GM21423 (cell line): ENCODE measurements around the gene GALNT10.
A peak's percentile ranks its signal among the peaks of the same experiment; 100 is the strongest.

ENCODE experiments used
- ATAC-seq: cut with Tn5 transposase; IDR thresholded peaks from one replicate; pipeline ENCODE4 v1.9.1; 2021; ENCODE audit warnings: mild to moderate bottlenecking, moderate library complexity; ENCODE audit not compliant: unreplicated experiment

GALNT10 gene

DNA sequence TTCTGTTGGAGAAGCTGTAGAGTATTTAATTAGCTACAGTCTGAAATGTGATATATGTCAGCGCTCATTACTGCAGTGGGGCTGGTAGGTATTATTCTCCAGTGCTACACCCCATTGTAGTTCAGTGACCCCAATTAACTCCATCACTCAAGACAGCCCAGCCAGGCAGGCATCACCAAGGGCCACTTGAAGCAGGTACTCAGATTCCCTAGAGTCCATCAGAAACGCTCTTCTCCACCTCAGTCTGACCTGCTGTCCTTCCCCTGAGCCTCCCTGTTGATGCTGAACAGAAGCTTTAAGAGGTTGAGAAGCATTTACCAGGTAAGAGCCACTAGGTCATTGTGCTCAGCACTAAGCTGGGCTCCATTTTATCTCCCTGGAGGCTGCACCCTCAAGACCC lies 71.8 kb downstream of the GALNT10 start:
- ATAC-seq: no peak

DNA sequence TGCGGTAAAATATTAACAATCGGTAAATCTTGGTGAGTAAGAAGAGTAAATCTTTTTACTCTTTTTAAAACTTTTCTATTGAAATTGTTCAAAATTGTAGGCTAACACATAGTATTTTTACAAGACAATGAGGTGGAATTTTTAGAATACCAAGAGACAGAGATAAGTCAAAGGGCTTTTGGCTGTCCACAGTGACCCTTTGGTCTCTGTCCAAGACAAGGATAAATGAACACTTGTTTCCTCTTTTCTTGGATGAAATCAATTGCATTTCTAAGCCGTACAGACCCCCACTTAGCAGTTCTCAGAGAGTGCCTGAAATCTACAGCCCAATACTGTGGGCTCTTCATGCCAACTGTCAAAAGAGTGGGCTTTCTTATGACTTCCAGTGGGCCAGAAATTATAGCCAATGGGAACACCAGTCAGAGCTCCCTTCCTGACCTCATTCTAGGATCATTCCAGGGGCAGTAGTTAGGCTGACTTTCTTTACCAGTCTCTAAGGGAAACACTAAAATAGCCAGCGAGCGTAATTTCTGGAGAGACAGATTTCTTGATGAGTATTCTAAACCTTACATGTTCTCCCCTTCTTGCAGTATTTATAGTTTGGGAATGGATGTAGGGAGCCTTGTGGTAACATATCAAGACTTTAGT lies 74.1 kb downstream of the GALNT10 start:
- ATAC-seq: no peak

- ATAC-seq: no peak
Observed at GRCh38 chr5:154265197-154265773, 74.8 kb downstream of the GALNT10 start.

GRCh38 chr5:154267516-154267915 lies 77.0 kb downstream of the GALNT10 start:
- ATAC-seq: no peak

- ATAC-seq: no peak
Observed at GRCh38 chr5:154268073-154268472, 77.5 kb downstream of the GALNT10 start.

DNA sequence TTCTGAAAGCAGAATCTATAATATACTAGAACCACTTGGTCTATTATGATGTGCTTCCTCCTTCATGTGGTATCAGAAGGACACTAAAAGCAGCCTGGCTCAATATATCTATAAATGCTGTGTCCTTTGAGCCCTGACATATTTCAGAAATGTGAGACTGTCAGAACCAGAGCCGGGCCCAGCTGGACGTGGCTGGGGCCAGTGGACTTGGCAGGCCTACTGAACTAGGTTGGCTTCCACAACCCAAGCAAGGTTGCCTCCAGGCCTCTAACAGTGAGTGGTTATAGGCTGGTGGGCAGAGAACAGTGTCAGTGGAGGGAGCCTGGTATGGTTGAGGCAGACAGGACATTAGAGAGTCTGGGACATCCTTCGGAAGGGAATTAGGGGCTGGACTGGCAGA lies 78.9 kb downstream of the GALNT10 start:
- no peak for ATAC-seq

DNA sequence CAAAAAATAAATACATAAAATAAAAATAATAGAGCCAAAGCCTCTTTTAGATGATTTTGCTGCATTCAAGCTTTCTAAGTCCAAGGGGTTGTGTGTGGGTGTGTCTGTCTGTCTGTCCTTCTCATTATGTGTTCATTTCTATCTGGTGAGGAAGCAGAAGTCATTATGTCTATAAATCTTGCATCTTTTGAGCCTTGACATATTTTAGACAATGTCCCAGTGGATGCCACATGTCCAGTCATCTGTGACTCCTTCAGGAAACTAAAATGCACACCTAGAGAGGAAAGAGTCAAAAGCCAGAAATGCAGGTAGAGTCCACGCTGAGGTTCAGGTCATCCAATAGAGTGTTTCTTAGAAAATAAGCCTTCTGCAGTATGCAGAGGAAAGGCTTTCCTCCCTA lies 80.9 kb downstream of the GALNT10 start:
- no peak for ATAC-seq

DNA sequence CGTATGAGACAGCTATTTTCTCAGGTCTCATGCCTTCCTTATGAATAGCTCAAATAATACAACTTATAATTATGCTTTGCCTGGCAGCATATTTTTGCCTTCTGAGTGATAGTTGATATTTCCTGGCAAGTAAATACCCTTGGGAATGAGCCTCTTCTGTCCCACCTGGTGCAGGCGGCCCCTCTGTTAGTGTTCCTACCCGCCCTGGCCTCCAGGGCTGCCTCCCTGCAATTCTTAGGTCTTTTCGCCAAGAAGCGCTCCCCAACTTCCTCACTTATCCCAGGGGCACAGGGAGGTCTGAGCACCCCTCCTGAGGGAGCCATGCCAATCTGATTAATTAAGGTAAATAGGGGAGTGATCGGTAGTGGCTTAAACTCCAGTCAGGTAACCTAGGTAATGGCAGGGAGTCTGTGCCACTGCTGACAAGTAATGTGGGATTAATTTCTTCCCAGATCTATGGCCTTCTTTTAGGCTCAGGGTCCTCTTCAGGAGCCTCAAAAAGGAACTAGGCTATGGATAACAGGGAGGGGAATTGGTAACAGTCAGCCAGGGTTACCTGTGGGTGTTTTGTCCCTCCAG lies 81.5 kb downstream of the GALNT10 start:
- no peak for ATAC-seq

- peak; percentile 52 for ATAC-seq
Observed at GRCh38 chr5:154273028-154273617, 82.6 kb downstream of the GALNT10 start.

DNA sequence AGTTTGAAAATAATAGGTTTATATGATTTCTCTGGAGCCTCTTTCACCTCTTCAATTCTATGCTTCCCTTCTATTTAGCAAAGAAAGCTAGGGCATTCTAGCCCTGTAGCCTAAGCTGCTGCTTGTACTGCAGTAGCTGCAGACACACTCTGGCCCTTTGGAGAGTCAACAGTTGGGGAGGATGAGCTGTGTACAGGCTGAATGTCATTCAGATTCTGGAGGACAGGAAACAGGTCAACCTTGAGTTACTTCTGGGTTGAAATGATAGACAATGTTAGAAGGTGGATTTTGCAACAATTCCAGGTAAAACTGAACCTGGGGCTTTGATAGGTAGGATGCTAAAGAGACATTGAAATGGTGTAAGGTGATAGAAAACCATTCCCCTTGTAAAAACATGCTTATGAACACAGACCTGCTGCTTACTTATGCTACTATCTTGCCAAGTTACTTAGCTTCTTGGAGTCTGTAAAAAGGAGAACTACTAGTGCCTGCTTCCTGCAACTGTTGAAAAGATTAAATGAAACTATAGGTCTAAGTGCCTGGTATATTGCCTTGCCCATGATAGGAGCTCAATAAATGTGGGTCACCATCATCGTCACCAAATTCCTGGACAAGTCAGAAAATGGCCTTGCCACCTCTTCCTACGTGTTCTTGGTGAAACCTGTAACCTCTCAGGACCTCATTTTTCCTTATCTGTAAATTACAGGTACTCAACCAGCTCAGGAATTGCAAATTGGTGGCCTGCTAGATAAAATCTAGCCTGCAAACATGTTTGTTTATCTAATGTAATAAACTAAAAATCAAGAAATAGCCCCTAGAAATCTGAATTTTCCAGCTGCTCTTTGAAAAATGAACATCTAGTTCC lies 83.7 kb downstream of the GALNT10 start:
- ATAC-seq: no peak

GRCh38 chr5:154274828-154275185 lies 84.3 kb downstream of the GALNT10 start:
- ATAC-seq: no peak

GRCh38 chr5:154275566-154275965 lies 85.0 kb downstream of the GALNT10 start:
- ATAC-seq: no peak

DNA sequence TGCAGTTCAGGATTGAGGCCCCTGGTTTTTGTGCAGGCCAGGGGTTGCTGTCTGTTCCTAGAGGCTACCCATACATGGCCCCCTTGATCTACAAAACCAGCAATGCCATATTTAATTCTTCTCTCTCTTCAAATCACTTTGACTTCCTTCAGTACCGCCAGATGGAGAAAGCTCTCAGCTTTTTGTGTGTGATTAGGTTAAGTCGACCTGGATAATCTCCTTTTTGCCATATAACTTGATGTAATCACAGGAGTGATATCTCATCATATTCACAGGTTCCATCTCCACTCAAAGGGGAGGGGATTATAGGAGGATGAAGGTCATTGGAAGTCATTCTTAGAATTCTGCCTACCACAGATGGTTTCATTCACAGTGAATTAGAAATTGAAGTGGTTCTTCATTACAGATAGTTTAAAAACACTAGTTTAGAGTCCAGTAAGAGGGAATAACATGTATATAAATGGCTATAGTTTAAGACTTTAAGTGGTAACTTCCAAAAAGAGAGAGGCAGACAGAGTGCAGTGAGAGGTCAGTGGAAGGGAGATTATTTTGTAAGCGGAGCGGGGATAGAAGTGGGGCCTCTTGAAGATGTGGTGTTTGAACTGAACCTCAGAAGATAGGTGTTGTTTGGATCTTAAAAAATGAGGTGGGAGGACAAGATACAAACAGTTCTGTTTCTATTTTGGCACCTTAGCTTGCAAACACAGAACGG lies 85.9 kb downstream of the GALNT10 start:
- no peak for ATAC-seq

GRCh38 chr5:154276973-154277331 lies 86.4 kb downstream of the GALNT10 start:
- ATAC-seq: no peak

DNA sequence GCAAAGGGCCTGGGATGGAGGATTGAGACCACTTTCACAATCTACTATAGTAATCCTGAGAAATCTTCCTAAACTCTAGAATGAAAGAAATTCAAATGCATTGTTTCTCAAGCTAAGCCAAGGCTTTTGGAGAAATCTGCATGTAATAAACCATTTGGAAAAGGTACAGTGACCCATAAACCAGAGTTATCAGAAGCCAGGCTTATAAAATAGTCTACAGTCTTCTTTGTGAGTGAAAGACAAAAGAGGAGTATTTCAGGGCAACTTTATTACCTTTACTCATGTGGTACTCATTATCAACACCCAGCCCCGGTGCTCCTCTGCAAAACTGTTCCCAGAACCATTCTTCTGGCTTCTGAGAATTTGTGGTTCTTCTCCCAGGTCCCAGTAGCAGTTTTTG lies 87.0 kb downstream of the GALNT10 start:
- no peak for ATAC-seq

DNA sequence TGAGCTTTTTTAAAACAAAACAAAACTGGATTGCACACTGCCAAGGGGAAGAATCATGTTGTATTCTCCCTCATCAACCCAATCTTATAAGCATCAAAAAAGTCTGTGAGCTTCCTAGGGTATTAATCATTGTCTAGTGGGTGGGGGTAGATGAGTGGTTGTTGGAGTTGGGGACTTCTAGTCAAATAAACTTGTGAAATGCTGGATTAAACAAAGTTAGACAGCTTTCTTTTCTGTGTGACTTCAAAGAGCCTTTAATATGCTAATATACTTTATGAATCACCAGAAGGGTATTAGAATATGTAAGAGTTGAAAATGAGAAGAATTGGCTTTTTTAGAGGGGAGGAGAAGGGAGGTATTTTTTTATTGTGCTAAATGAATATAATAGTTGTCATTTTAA lies 87.7 kb downstream of the GALNT10 start:
- ATAC-seq: no peak

DNA sequence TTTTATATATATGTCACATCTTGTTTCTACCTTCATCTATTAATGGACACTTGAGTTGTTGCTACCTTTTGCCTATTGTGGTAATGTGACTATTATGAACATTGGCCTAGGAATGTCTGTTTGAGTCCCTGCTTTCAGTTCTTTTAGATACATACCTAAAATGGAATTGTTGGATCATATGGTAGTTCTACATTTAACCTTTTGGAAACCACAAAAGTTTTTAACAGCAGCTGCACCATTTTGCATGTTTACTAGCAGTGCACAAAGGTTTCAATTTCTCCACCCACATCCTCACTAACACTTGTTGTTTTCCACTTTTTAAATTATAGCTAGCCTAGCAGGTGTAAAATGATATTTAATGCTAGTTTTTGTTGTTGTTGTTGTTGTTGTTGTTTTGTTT lies 88.4 kb downstream of the GALNT10 start:
- ATAC-seq: peak; percentile 51

GRCh38 chr5:154284433-154284832 lies 93.9 kb downstream of the GALNT10 start:
- peak; percentile 92 for ATAC-seq

DNA sequence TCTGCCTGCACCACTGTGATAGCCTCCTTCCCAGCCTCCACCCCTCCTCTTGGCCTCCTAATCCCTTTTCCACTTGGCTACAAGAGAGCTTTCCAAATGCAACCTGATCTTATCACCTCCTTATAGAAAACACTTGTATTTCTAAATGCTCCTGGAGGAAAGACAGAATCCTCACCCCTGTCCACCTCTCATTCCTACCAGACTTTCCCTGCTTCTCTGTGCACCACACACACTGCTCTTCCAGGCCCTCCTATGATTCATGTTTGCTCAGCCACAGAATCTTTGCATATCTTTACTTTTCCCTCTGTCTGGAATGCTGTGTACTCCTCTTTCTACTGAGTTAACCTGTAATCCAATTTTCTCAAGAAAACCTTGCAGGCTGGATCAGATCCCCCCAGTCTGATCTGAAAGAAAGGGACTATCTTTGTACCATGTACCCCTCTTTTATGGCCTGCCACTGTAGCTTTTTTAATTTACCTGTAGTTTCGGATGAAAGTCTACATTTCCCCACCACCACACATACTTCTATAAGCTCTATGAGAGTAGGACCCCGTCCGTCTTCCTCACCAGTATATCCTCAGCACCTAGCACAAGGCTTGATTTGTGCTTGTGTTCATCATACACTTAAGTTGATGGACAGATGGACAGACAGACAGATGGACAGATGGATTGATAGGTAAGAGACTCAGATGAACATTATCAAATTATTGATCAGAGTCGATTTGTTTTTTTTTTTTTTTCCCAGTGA lies 95.3 kb downstream of the GALNT10 start:
- ATAC-seq: no peak

DNA sequence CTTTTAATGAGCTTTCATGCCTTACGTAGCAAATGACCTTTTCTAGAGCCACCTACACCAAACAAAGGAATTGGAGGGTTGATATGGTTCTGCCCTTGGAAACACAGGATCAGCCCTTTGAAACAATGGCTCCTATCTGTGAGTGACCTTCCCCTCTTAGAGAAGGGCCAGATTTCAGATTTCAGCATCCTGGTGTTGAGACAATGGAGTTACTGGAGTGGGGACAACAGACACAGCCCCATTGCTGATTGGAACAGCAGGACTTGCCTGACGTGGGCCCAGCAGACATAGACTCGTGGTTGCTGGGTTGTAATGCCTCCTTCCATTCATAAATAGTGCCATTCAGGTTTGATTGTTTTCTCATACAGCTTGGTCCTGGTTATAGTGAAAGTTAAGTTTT lies 96.0 kb downstream of the GALNT10 start:
- ATAC-seq: no peak
